NCI-H460 (cell line): ENCODE data around the gene UMAD1. TPM values are rescaled to one million over a fixed set of nuclear protein-coding genes. Genes with fewer than 3 reads are reported as not detected.
"Not testable (repeated sequence)": the region's sequence is repeated elsewhere in the genome, so short reads cannot be mapped to it uniquely, and the experiment has no call there.

Source experiments
- DNase-seq: peaks from one replicate; pipeline ENCODE4 v3.0.0-alpha.2; 2016; ENCODE audit warnings: low read depth; ENCODE audit errors: extremely low read depth
- total RNA-seq: library from RNA; depleted of rRNA; stranded (reverse); fragments of >200 nt; shearing (Covaris generic); gene quantifications from 2 replicates; pipeline ENCODE4 v1.2.3, GENCODE V29; 2014

The UMAD1 gene
- total RNA-seq, 1 experiment from 2014 or later = 26.0 TPM

GRCh38 chr7:7819442-7820247 lies 179.1 kb downstream of the UMAD1 start:
- DNase-seq = no peak

- DNase-seq = no peak
Observed at GRCh38 chr7:7820409-7820808, 179.9 kb downstream of the UMAD1 start.

GRCh38 chr7:7820939-7821338 lies 180.4 kb downstream of the UMAD1 start:
- DNase-seq = no peak

- DNase-seq = no peak
Observed at GRCh38 chr7:7821517-7821916, 181.0 kb downstream of the UMAD1 start.

- DNase-seq = not testable (repeated sequence)
Observed at GRCh38 chr7:7825294-7825693, 184.7 kb downstream of the UMAD1 start.

- no peak for DNase-seq
Observed at GRCh38 chr7:7829667-7830066, 189.1 kb downstream of the UMAD1 start.

GRCh38 chr7:7830122-7830878 lies 189.7 kb downstream of the UMAD1 start:
- DNase-seq = no peak

GRCh38 chr7:7832518-7832917 lies 192.0 kb downstream of the UMAD1 start:
- DNase-seq = no peak

GRCh38 chr7:7834761-7835160 lies 194.2 kb downstream of the UMAD1 start:
- no peak for DNase-seq

- no peak for DNase-seq
Observed at GRCh38 chr7:7841027-7841426, 200.5 kb downstream of the UMAD1 start.

GRCh38 chr7:7843240-7843639 lies 202.7 kb downstream of the UMAD1 start:
- no peak for DNase-seq

- no peak for DNase-seq
Observed at GRCh38 chr7:7843972-7844371, 203.4 kb downstream of the UMAD1 start.

- no peak for DNase-seq
Observed at GRCh38 chr7:7848246-7848645, 207.7 kb downstream of the UMAD1 start.

GRCh38 chr7:7848892-7849291 lies 208.3 kb downstream of the UMAD1 start:
- DNase-seq = no peak

GRCh38 chr7:7850150-7850549 lies 209.6 kb downstream of the UMAD1 start:
- DNase-seq = no peak

GRCh38 chr7:7851381-7851780 lies 210.8 kb downstream of the UMAD1 start:
- DNase-seq = no peak

GRCh38 chr7:7851991-7852390 lies 211.4 kb downstream of the UMAD1 start:
- no peak for DNase-seq

- DNase-seq = no peak
Observed at GRCh38 chr7:7857143-7857583, 216.6 kb downstream of the UMAD1 start.

- no peak for DNase-seq
Observed at GRCh38 chr7:7858559-7858958, 218.0 kb downstream of the UMAD1 start.

GRCh38 chr7:7859411-7859810 lies 218.9 kb downstream of the UMAD1 start:
- no peak for DNase-seq

GRCh38 chr7:7861211-7861633 lies 220.7 kb downstream of the UMAD1 start:
- peak; percentile 3 for DNase-seq

- DNase-seq = no peak
Observed at GRCh38 chr7:7862393-7862792, 221.8 kb downstream of the UMAD1 start.
